ENCODE measurements around the gene TCP11L2.
"Not testable (repeated sequence)": the region's sequence is repeated elsewhere in the genome, so short reads cannot be mapped to it uniquely, and the experiment has no call there.

Gene TCP11L2

GRCh38 chr12:106284358-106285105 is 18.0 kb upstream of the TCP11L2 start:
- DNase-seq = no peak

GRCh38 chr12:106285982-106286381 is 16.6 kb upstream of the TCP11L2 start:
- DNase-seq = no peak

DNA sequence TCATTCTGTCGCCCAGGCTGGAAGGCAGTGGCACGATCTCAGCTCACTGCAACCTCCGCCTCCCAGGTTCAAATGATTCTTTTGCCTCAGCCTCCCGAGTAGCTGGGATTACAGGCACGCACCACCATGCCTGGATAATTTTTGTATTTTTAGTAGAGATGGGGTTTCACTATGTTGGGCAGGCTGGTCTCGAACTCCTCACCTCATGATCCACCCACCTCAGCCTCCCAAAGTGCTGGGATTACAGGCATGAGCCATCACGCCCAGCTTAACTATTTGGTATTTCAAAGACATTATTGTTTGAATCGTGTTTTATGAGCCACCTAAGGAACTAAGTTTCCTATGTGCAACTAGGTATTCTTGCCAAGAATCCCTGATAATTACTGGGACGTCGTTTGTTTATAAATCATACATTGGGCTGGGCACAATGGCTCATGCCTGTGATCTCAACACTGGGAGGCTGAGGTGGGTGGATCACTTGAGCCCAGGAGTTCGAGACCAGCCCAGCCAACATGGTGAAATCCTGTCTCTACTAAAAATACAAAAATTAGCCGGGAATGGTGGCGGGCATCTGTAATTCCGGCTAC is 15.9 kb upstream of the TCP11L2 start:
- not testable (repeated sequence) for DNase-seq

DNA sequence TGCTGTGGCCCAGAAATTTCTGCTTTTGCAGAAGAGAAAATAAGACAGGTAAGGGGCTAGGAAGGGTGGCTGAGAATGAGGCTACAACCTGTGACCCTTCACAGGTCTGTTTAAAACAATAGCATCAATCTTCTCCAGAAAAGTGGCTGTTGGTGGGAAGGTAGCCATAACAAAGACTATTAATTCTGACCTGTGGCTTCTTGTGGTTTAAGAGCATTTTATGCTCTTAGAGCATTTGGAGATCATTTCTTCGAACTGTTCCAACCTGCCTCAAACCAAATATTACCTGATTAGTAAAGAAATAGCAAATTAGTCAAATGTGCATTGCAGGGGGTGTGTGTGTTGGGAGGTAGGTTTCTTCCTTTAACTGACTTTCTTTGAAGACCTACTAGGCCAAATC is 15.2 kb upstream of the TCP11L2 start:
- no peak for DNase-seq

GRCh38 chr12:106288101-106288493 is 14.4 kb upstream of the TCP11L2 start:
- DNase-seq = no peak

DNA sequence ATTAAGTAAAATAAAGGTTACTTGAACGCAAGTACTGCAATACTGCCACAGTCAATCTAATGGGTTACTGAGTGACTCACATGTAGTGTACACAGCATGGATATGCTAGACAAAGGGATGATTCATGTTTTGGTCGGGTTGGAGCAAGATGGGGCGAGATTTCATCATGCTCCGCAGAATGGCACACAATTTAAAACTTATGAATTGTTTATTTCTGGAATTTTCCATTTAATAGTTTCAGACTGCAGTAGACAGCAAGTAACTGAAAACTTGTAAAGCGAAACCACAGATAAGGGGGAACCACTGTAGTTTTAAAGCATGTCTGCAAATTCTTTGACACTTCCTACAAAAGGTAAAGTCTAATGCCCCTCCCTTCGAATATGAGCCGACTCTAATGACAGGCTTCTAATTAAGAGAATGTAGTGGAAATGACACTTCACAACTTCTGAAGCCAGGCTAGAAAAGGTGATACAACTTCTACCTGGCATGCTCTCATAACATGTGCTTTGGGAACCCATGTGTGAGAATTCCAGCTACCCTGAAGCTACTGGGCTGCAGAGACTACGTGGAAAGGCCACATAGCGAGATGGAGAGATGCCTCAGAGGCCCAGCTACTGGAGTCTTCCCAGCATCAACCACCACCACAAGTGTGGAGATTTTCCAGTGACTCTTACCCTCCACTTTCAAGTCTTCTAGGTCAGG is 13.9 kb upstream of the TCP11L2 start:
- DNase-seq = no peak

DNA sequence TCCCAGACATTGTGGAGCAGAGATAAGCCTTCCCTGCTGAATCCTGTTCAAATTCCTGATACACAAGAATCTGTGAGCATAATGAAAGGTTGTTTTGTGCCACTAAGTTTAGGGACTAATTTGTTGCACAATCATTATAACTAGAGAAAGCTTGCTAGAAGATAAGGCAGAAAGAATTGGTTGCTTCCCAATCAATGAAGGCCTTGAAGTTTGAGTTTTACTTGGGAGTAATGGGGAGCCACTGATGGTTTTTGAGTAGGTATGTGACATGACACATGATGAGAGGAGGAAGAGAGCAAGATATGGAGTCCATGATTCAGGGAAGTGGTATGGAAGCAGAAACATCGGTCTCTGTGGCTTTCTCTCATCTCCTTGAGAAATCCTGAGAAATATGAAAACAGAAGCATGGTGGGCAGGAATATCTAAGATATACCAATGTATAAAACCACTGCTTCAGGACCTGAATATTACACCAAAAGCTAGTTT is 13.3 kb upstream of the TCP11L2 start:
- no peak for DNase-seq

DNA sequence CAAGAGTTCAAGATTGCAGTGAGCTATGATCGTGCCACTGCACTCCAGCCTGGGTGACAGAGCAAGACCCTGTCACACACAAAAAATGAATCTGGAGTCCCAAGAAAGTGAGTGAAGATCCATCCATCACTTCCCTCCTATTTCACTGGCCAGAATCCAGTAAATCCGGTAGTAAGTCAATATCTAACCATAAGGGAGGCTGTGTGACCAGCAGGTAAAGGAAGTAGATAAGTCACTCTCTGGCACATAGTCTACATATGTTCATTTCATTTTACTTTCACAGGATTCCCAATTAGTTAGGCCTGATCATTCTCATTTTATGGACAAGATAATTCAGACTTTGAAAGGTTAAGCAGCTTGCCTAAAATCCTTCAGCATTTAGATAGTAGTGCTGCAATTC is 11.9 kb upstream of the TCP11L2 start:
- DNase-seq = no peak

DNA sequence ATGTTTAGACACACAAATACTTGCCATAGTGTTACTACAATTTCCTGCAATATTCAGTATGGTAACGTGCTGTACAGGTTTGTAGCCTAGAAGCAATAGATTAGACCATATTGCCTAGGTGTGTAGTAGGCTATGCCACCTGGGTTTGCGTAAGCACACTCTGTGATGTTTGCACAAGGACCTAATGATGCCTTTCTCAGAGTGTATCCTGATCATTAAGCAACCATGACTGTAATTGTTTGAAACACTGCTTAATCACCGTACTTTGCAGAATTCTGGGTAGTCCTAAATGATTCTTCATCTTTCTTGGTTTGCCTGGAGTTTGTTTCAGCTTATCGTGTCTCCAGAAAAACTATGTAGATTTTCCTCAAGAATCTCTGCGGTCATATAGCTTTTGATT is 11.2 kb upstream of the TCP11L2 start:
- DNase-seq = peak; percentile 84

GRCh38 chr12:106292339-106292738 is 10.2 kb upstream of the TCP11L2 start:
- no peak for DNase-seq

DNA sequence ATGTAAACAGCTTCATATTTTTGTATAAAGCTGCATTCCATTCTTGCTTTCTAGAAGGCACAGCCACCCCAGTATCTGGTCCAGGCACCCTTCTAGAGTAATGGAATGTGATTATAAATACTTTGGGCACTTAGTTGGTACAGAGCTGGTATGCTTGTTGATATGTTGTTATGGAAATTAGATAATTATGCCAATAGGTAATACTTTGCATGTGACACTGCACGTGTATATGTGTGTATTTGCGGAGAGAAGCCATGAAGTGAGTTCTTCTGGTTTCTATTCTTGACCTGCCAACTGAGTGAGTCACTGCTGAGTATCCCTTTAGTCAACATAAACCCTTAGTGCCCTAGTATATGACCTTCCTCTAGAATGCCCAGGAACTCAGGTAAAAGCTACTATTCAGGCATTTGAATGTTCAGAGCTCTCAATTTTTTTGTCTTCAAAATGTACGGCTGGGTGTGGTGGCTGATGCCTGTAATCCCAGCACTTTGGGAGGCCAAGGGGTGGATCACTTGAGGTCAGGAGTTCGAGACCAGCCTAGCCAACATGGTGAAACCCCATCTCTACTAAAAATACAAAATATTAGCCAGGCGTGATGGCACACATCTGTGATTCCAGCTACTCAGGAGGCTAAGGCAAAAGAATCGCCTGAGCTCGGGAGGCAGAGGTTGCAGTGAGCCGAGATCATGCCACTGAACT is 6.2 kb upstream of the TCP11L2 start:
- no peak for DNase-seq

DNA sequence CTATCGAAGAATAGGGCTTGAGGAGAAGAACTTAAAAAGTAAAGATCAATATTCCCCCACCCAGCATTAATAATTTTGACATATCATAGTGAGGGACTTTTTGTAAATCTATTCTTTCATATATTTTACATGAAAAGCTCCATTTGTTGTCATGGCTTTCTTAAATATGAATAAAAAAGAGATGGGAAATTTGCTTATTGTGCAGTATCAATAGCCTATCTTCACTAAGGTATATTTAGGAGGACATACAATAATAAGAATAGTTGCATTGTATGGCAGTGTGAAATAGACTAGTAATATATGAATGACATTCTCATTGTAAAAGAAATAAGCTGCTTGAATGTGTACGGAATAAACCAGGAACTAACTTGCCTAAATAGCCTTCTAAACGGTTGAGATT is 5.5 kb upstream of the TCP11L2 start:
- no peak for DNase-seq

- no peak for DNase-seq
These were observed 4.9 kb upstream of the TCP11L2 start for GRCh38 chr12:106297681-106298080.

GRCh38 chr12:106299202-106299774 is 3.2 kb upstream of the TCP11L2 start:
- DNase-seq = no peak

DNA sequence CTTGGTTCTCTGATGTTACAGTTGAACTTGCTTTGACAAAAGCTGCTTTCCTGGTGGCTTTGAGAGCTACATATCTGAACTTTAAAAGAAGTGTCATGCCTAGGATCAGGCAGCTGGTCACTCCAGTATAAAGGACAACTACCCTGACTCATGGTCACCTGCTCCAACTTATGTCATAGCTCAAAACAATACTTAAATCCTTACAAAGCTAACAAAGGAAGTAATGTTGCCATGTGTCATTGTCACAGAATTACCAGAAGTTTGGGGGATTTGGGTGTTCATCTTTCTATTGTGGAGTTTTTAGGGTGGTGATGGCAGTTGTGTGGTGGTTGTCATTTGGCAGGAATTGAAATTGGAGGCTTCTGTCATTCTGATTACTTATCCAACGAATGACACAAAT is 1.8 kb upstream of the TCP11L2 start:
- DNase-seq = no peak

GRCh38 chr12:106301241-106301610 is 1.3 kb upstream of the TCP11L2 start:
- DNase-seq = no peak

- DNase-seq = peak; percentile 23
These were observed 767 bp upstream of the TCP11L2 start for GRCh38 chr12:106301611-106302321.

GRCh38 chr12:106303202-106303820 is 778 bp downstream of the TCP11L2 start:
- peak; percentile 42 for DNase-seq

DNA sequence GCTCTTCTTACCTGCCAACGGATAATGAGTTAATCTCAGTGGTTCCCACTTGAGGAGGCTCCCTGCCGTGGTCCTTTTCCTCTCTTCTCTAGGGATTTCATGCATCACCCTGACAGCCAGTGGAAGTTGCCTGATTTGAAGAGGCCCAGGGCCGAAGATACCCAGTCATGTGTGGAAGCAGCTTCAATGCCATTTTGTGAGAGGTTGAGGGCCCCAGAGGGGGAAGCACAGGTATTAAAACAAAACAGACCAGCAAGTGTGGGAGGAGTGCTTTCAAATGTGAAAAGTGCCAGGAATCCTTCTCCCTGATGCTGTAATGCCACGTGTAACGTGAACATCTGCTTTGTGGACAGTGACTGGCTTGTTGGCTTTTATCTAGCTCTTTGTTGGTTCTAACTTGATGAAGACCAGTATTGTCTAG is 1.5 kb downstream of the TCP11L2 start:
- DNase-seq = no peak

DNA sequence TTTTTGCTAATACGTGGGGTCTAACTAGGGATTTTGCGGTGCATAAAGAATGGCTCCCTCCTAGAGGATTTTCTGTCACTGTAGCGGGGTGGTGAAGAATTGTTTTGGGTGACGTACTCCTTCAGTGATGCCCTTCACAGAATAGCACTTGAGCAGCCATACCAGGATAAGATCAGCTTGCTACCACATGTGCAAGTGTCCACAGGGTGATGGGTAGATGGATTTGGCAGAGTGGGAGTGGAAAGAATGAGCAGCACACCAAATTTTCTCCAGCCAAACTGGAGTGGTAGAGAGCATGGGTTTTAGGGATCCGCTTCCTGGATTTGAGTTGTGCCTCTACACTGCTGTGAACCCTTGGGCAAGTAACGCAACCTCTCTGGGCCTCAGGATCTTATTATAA is 2.3 kb downstream of the TCP11L2 start:
- no peak for DNase-seq

DNA sequence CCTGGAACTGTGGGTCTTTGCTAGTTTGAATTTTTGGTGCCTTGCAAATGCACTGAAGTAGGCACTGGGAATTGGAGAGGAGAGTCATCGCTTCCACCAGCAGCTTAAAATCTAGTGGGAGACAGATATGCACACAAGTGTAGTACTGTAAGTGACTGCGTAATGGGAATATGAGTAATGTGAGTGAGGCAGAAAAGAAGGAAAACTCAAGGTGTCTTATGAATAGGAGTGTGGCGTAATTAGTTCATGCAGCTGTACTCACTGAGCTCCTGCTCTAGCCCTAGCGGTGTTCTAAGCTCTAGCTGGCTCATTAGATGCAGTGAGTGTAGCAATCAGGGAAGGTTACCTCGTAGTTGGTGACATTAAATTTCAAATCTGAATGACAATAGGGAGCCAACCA is 2.8 kb downstream of the TCP11L2 start:
- DNase-seq = no peak

- no peak for DNase-seq
These were observed 4.6 kb downstream of the TCP11L2 start for GRCh38 chr12:106307181-106307580.

Data from NCI-H1417 treated with DMSO at 0.1 percent for 48 hours (cell line).